Neuronal stem cell (in vitro differentiated cells): ENCODE measurements around the gene ZNF385C.

Experiments used
- DNase-seq: peaks from one replicate; pipeline ENCODE4 v3.0.0-alpha.2; 2013; ENCODE audit warnings: low spot score
- H2AFZ ChIP-seq: one replicate; pipeline ENCODE4 v1.6.1; 2013; ENCODE audit warnings: mild to moderate bottlenecking, low read length, inconsistent platforms
- H2AK5ac ChIP-seq: 2 replicates; pipeline ENCODE4 v1.6.1; 2013; ENCODE audit warnings: low read depth, mild to moderate bottlenecking, inconsistent platforms, low read length, moderate library complexity, mixed read lengths
- H2BK120ac ChIP-seq: 2 replicates; pipeline ENCODE4 v1.6.1; 2013; ENCODE audit warnings: low read depth, mild to moderate bottlenecking, inconsistent platforms, low read length, moderate library complexity, mixed read lengths
- H2BK12ac ChIP-seq: one replicate; pipeline ENCODE4 v1.6.1; 2013; ENCODE audit warnings: low read length, inconsistent platforms
- H2BK15ac ChIP-seq: 2 replicates; pipeline ENCODE4 v1.6.1; 2013; ENCODE audit warnings: mild to moderate bottlenecking, low read length, inconsistent platforms, mixed read lengths
- H2BK5ac ChIP-seq: one replicate; pipeline ENCODE4 v1.6.1; 2013; ENCODE audit warnings: inconsistent platforms, mild to moderate bottlenecking, low read length, moderate library complexity
- H3K14ac ChIP-seq: one replicate; pipeline ENCODE4 v1.6.1; 2013; ENCODE audit warnings: low read length, inconsistent platforms
- H3K18ac ChIP-seq: 2 replicates; pipeline ENCODE4 v1.6.1; 2013; ENCODE audit warnings: low read length, inconsistent platforms
- H3K23ac ChIP-seq: 2 replicates; pipeline ENCODE4 v1.6.1; 2013; ENCODE audit warnings: low read depth, mild to moderate bottlenecking, mixed read lengths, low read length, inconsistent platforms; ENCODE audit not compliant: poor library complexity
- H3K27ac ChIP-seq: replicated peaks from 3 replicates; pipeline ENCODE4 v1.5.1; 2013; ENCODE audit warnings: low read length, inconsistent platforms
- H3K27me3 ChIP-seq, 3 experiments: 2 replicates each; pipeline ENCODE4 v1.6.1; 2013; ENCODE audit warnings: low read length in 3 of 3, mild to moderate bottlenecking in 2 of 3, inconsistent platforms in 1 of 3, low read depth in 1 of 3, mixed read lengths in 1 of 3, moderate library complexity in 1 of 3; ENCODE audit not compliant: control insufficient read depth in 3 of 3, insufficient read depth in 3 of 3
- H3K36me3 ChIP-seq, 2 donors: replicated peaks in 1 of 2; 2 replicates each; pipeline ENCODE4 v1.6.1; 2013; ENCODE audit warnings: low read length in 2 of 2; ENCODE audit not compliant: control insufficient read depth in 2 of 2, insufficient read depth in 2 of 2
- H3K4ac ChIP-seq: 2 replicates; pipeline ENCODE4 v1.6.1; 2013; ENCODE audit warnings: inconsistent platforms, mild to moderate bottlenecking, low read length, moderate library complexity
- H3K4me1 ChIP-seq, 2 donors: 1 replicate in 1 of 2; 2 replicates in 1 of 2; pipeline ENCODE4 v1.6.1; 2013; ENCODE audit warnings: low read length in 2 of 2, low read depth in 1 of 2; ENCODE audit not compliant: control insufficient read depth in 2 of 2, insufficient read depth in 1 of 2
- H3K4me2 ChIP-seq: one replicate; pipeline ENCODE4 v1.6.1; 2013; ENCODE audit warnings: mild to moderate bottlenecking, low read length, inconsistent platforms; ENCODE audit not compliant: insufficient read depth, poor library complexity, severe bottlenecking
- H3K4me3 ChIP-seq, 2 donors: 2 replicates each; pipeline ENCODE4 v1.5.1; 2013; ENCODE audit warnings: low read length in 2 of 2, mild to moderate bottlenecking in 2 of 2, inconsistent platforms in 1 of 2, moderate library complexity in 1 of 2
- H3K79me1 ChIP-seq: one replicate; pipeline ENCODE4 v1.6.1; 2013; ENCODE audit warnings: low read depth, mild to moderate bottlenecking, inconsistent platforms, low read length, moderate library complexity
- H3K9ac ChIP-seq: one replicate; pipeline ENCODE4 v1.6.1; 2013; ENCODE audit warnings: mild to moderate bottlenecking, low read depth, low read length, inconsistent platforms; ENCODE audit not compliant: poor library complexity
- H3K9me3 ChIP-seq, 2 donors: replicated peaks in 1 of 2; 2 replicates each; pipeline versions ENCODE3 to v1.6.1; 2013; ENCODE audit warnings: low read length in 2 of 2, mild to moderate bottlenecking in 2 of 2, inconsistent platforms in 1 of 2, low read depth in 1 of 2, mixed read lengths in 1 of 2, moderate library complexity in 1 of 2; ENCODE audit not compliant: control insufficient read depth in 2 of 2, insufficient read depth in 1 of 2
- H4K8ac ChIP-seq: one replicate; pipeline ENCODE4 v1.6.1; 2013; ENCODE audit warnings: low read depth, mild to moderate bottlenecking, inconsistent platforms, low read length, moderate library complexity
- H4K91ac ChIP-seq: one replicate; pipeline ENCODE4 v1.6.1; 2013; ENCODE audit warnings: low read length, low read depth, mild to moderate bottlenecking, inconsistent platforms; ENCODE audit not compliant: poor library complexity
- WGBS, 2 donors: extraction: QIAGEN DNeasy Blood & Tissue Kit; methylation state at CpG; one replicate each; pipeline ENCODE4 v1.1.7; 2013; ENCODE audit warnings: missing lambda C conversion rate in 2 of 2, mixed read lengths in 1 of 2; ENCODE audit not compliant: insufficient read length in 2 of 2, insufficient replicate concordance in 1 of 2; ENCODE audit errors: extremely low coverage in 2 of 2; 5-methylcytosine and 5-hydroxymethylcytosine counted together

Gene ZNF385C

GRCh38 chr17:42058063-42058462 lies 40.2 kb downstream of the ZNF385C start:
- H3K18ac ChIP-seq: peak overlapping the region; percentile 71
- H3K4me3 ChIP-seq: no peak overlapping the region
- no peak overlapping the region for H3K4me2 ChIP-seq
- H3K27me3 ChIP-seq: peaks cover 0 to 23% (median 11%) of the 10 kb centered on the region in 3 experiments
- no peak overlapping the region for H2BK12ac ChIP-seq
- peak overlapping the region; percentile 63 for H2AK5ac ChIP-seq
- no peak overlapping the region for H2BK15ac ChIP-seq
- no peak overlapping the region for H3K4ac ChIP-seq
- H3K79me1 ChIP-seq: peaks cover 2% of the 10 kb centered on the region
- peaks cover 0 to 12% of the 10 kb centered on the region in 2 donors for H3K9me3 ChIP-seq
- no peak overlapping the region for H3K9ac ChIP-seq
- H3K36me3 ChIP-seq: no peaks in the 10 kb centered on the region
- no peak overlapping the region for H3K27ac ChIP-seq
- no peak overlapping the region for H4K8ac ChIP-seq
- no CpG with 5 or more reads among the region's 7 CpGs for WGBS, 2 donors
- H2BK120ac ChIP-seq: no peak overlapping the region
- no peak overlapping the region for H4K91ac ChIP-seq
- H2BK5ac ChIP-seq: peak overlapping the region; percentile 53
- no peak for DNase-seq
- peak overlapping the region; percentile 55 for H3K23ac ChIP-seq
- peaks cover 5 to 16% of the 10 kb centered on the region in 2 donors for H3K4me1 ChIP-seq
- H2AFZ ChIP-seq: no peak overlapping the region
- H3K14ac ChIP-seq: no peak overlapping the region

GRCh38 chr17:42056635-42057034 lies 41.6 kb downstream of the ZNF385C start:
- Histone ChIP-seq H2BK5ac (no peak overlapping the region), H3K79me1 (peaks cover 2% of the 10 kb centered on the region), H2AK5ac (no peak overlapping the region), H3K4me3 (no peak overlapping the region), H3K4me2 (no peak overlapping the region), H3K27me3 (peaks cover 0 to 29% (median 18%) of the 10 kb centered on the region in 3 experiments), H3K4me1 (peaks cover 7 to 16% of the 10 kb centered on the region in 2 donors), H2AFZ (no peak overlapping the region), H4K8ac (no peak overlapping the region), H3K27ac (no peak overlapping the region), H2BK120ac (no peak overlapping the region), H3K23ac (no peak overlapping the region), H3K9ac (no peak overlapping the region), H3K18ac (no peak overlapping the region), H2BK12ac (no peak overlapping the region), H3K9me3 (peaks cover 0 to 12% of the 10 kb centered on the region in 2 donors), H3K36me3 (no peaks in the 10 kb centered on the region), H3K4ac (no peak overlapping the region), H3K14ac (no peak overlapping the region), H2BK15ac (no peak overlapping the region), H4K91ac (no peak overlapping the region)
- DNase-seq: no peak
- no CpG with 5 or more reads among the region's 3 CpGs for WGBS, 2 donors

- Histone ChIP-seq H2BK12ac (no peak overlapping the region), H2BK15ac (no peak overlapping the region), H3K27ac (no peak overlapping the region), H3K23ac (no peak overlapping the region), H4K91ac (no peak overlapping the region), H3K27me3 (peaks cover 0 to 36% (median 27%) of the 10 kb centered on the region in 3 experiments), H2AFZ (no peak overlapping the region), H2AK5ac (no peak overlapping the region), H3K4me1 (peaks cover 12 to 16% of the 10 kb centered on the region in 2 donors), H2BK5ac (no peak overlapping the region), H3K79me1 (peaks cover 2% of the 10 kb centered on the region), H3K9me3 (peaks cover 0 to 12% of the 10 kb centered on the region in 2 donors), H3K9ac (no peak overlapping the region), H2BK120ac (no peak overlapping the region), H3K4me2 (no peak overlapping the region), H3K4me3 (no peak overlapping the region), H3K36me3 (no peaks in the 10 kb centered on the region), H4K8ac (no peak overlapping the region), H3K4ac (no peak overlapping the region), H3K18ac (no peak overlapping the region), H3K14ac (no peak overlapping the region)
- DNase-seq: no peak
- WGBS, 2 donors: no CpG with 5 or more reads among the region's 6 CpGs
Measured at GRCh38 chr17:42055496-42055895, 42.8 kb downstream of the ZNF385C start.

- no peak overlapping the region for H3K27ac ChIP-seq
- H4K91ac ChIP-seq: no peak overlapping the region
- no peak overlapping the region for H3K4ac ChIP-seq
- no peak for DNase-seq
- no peak overlapping the region for H2BK120ac ChIP-seq
- no peak overlapping the region for H3K9ac ChIP-seq
- no peak overlapping the region for H2BK12ac ChIP-seq
- peaks cover 2% of the 10 kb centered on the region for H3K79me1 ChIP-seq
- H3K4me3 ChIP-seq: no peak overlapping the region
- no peak overlapping the region for H2BK5ac ChIP-seq
- H3K36me3 ChIP-seq: no peaks in the 10 kb centered on the region
- no peak overlapping the region for H2BK15ac ChIP-seq
- no peak overlapping the region for H4K8ac ChIP-seq
- H3K4me1 ChIP-seq: peaks cover 12 to 16% of the 10 kb centered on the region in 2 donors
- H2AFZ ChIP-seq: no peak overlapping the region
- H3K18ac ChIP-seq: no peak overlapping the region
- no CpG with 5 or more reads among the region's 3 CpGs for WGBS, 2 donors
- no peak overlapping the region for H3K23ac ChIP-seq
- H3K4me2 ChIP-seq: no peak overlapping the region
- peaks cover 0 to 12% of the 10 kb centered on the region in 2 donors for H3K9me3 ChIP-seq
- H3K14ac ChIP-seq: no peak overlapping the region
- peaks cover 0 to 36% (median 27%) of the 10 kb centered on the region in 3 experiments for H3K27me3 ChIP-seq
- no peak overlapping the region for H2AK5ac ChIP-seq
Measured at GRCh38 chr17:42055027-42055426, 43.2 kb downstream of the ZNF385C start.
